Endodermal cell (in vitro differentiated cells): ENCODE data around the gene KIRREL3. TPM values are rescaled to one million over a fixed set of nuclear protein-coding genes. Genes with fewer than 3 reads are reported as not detected.

Source experiments
- DNase-seq: peaks from one replicate; pipeline ENCODE4 v3.0.0-alpha.2; 2017
- H3K27ac ChIP-seq: 2 replicates; pipeline ENCODE4 v1.5.1; 2013; ENCODE audit warnings: mild to moderate bottlenecking, low read depth, low read length, moderate library complexity
- H3K27me3 ChIP-seq: 2 replicates; pipeline ENCODE4 v1.6.1; 2013; ENCODE audit warnings: mild to moderate bottlenecking, low read length, moderate library complexity; ENCODE audit not compliant: insufficient read depth, control insufficient read depth, poor library complexity, severe bottlenecking
- H3K36me3 ChIP-seq: 2 replicates; pipeline ENCODE4 v1.7.0; 2013; ENCODE audit warnings: mild to moderate bottlenecking, low read length, moderate library complexity; ENCODE audit not compliant: control insufficient read depth, insufficient read depth
- H3K4me1 ChIP-seq: one replicate; pipeline ENCODE4 v1.7.0; 2013; ENCODE audit warnings: low read length; ENCODE audit not compliant: control insufficient read depth, insufficient read depth
- H3K4me3 ChIP-seq: 2 replicates; pipeline ENCODE4 v1.5.1; 2013; ENCODE audit warnings: mild to moderate bottlenecking, low read length, moderate library complexity
- H3K9ac ChIP-seq: 2 replicates; pipeline ENCODE4 v1.6.1; 2013; ENCODE audit warnings: mild to moderate bottlenecking, low read length, moderate library complexity; ENCODE audit not compliant: poor library complexity, severe bottlenecking; ENCODE audit errors: extremely low read depth
- H3K9me3 ChIP-seq: 2 replicates; pipeline ENCODE4 v1.6.1; 2013; ENCODE audit warnings: mild to moderate bottlenecking, low read length, moderate library complexity; ENCODE audit not compliant: control insufficient read depth
- H3K27ac Mint-ChIP-seq: 2 replicates; pipeline ENCODE4 v1.8.0; 2020; ENCODE audit warnings: mixed read lengths
- H3K27me3 Mint-ChIP-seq: 2 replicates; pipeline ENCODE4 v1.8.0; 2021; ENCODE audit warnings: mild to moderate bottlenecking, mixed read lengths; ENCODE audit not compliant: insufficient read depth
- H3K36me3 Mint-ChIP-seq: 2 replicates; pipeline ENCODE4 v1.8.0; 2020; ENCODE audit warnings: low read depth, mixed read lengths
- H3K4me1 Mint-ChIP-seq: 2 replicates; pipeline ENCODE4 v1.8.0; 2020; ENCODE audit warnings: mixed read lengths
- H3K4me3 Mint-ChIP-seq: 2 replicates; pipeline ENCODE4 v1.8.0; 2020; ENCODE audit warnings: mild to moderate bottlenecking, moderate library complexity, mixed read lengths
- H3K9me3 Mint-ChIP-seq: 2 replicates; pipeline ENCODE4 v1.8.0; 2020; ENCODE audit warnings: mild to moderate bottlenecking, mixed read lengths
- WGBS, 2 experiments: methylation state at CpG; one replicate each; pipeline versions ENCODE4 v1.1.5 to v1.1.7; 2013; ENCODE audit warnings: missing lambda C conversion rate in 2 of 2, mixed read lengths in 1 of 2; ENCODE audit not compliant: insufficient coverage in 1 of 2, insufficient read length in 1 of 2; 5-methylcytosine and 5-hydroxymethylcytosine counted together
- total RNA-seq, 2 donors: library from RNA; stranded (reverse); fragmentation: NEBNext Ultra II Directional in 1 of 2; extraction: Animal tissue kit (Norgen Biotek cat#: 25700) in 1 of 2; gene quantifications; 2 replicates in 1 of 2; 3 replicates in 1 of 2; pipeline ENCODE4 v1.2.1, GENCODE V29; 2021
- TF ChIP-seq, protein P1 (sequence below): fragments of 200-600 bp; sonication (generic); conservative IDR thresholded peaks from 2 replicates; pipeline ENCODE4 v1.5.0; 2021; ENCODE audit warnings: antibody characterized with exemption, mild to moderate bottlenecking

KIRREL3 gene
- total RNA-seq, 2 donors from 2014 or later = 1.1 to 1.4 TPM

DNA sequence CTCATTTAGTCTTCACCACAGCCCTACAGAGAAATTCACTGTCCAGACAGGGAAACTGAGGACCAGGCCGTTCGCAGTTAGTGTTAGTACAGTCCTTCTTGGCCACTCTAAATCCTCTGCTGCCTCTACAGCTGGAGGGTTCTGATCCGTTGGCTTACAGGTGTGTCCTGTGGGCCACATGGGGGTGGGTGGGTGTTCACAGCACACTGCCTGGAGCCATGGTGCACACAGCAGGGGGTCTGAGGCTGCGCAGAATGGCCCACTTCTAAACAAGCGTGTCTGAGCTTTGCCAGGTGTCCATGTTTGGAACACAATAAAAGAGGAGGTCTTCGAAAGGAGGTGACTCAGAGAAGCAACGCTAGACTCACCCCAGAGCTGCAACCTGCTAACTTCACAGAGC, 396.1 kb downstream of the KIRREL3 start:
- Mint-ChIP-seq H3K4me1 (peaks cover 43% of the 10 kb centered on the region), H3K27me3 (peaks cover 9% of the 10 kb centered on the region), H3K27ac (no peak overlapping the region), H3K9me3 (no peaks in the 10 kb centered on the region), H3K36me3 (no peaks in the 10 kb centered on the region), H3K4me3 (no peak overlapping the region)
- H3K9ac ChIP-seq = no peak overlapping the region
- TF ChIP-seq, protein P1, sequence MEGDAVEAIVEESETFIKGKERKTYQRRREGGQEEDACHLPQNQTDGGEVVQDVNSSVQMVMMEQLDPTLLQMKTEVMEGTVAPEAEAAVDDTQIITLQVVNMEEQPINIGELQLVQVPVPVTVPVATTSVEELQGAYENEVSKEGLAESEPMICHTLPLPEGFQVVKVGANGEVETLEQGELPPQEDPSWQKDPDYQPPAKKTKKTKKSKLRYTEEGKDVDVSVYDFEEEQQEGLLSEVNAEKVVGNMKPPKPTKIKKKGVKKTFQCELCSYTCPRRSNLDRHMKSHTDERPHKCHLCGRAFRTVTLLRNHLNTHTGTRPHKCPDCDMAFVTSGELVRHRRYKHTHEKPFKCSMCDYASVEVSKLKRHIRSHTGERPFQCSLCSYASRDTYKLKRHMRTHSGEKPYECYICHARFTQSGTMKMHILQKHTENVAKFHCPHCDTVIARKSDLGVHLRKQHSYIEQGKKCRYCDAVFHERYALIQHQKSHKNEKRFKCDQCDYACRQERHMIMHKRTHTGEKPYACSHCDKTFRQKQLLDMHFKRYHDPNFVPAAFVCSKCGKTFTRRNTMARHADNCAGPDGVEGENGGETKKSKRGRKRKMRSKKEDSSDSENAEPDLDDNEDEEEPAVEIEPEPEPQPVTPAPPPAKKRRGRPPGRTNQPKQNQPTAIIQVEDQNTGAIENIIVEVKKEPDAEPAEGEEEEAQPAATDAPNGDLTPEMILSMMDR = no peak
- H3K27me3 ChIP-seq = no peaks in the 10 kb centered on the region
- H3K27ac ChIP-seq = no peak overlapping the region
- whole genome bisulfite sequencing, 2 experiments = 93 to 94% methylated on average over 5 to 7 of the region's 7 CpGs
- peaks cover 14% of the 10 kb centered on the region for H3K4me1 ChIP-seq
- H3K4me3 ChIP-seq = no peak overlapping the region
- DNase-seq = no peak
- H3K36me3 ChIP-seq = no peaks in the 10 kb centered on the region
- no peaks in the 10 kb centered on the region for H3K9me3 ChIP-seq

DNA sequence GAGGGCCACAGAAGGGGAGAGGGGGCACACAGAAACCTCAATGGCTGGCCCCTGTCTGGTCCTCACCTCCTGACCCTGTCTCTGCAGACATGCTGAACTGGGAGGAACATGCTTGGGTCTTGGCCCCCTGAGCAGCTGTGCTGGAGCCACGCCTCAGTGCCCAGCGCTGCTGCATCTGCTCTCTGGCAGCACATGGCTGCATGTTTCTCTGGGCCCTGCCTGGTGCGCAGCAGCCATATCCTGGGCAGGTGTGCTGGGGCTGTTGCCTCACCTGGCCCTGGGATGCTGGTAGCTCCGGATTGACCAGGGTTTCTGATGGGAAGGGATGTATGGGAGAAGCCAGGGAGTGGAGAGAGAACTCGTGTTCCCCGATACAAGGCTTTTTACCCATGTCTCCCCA, 397.1 kb downstream of the KIRREL3 start:
- H3K9me3 ChIP-seq = no peaks in the 10 kb centered on the region
- peaks cover 8% of the 10 kb centered on the region for H3K27me3 Mint-ChIP-seq
- DNase-seq = no peak
- no peaks in the 10 kb centered on the region for H3K9me3 Mint-ChIP-seq
- no peaks in the 10 kb centered on the region for H3K36me3 ChIP-seq
- no peak overlapping the region for H3K4me3 Mint-ChIP-seq
- TF ChIP-seq, protein P1 = no peak
- 78 to 94% methylated on average over 2 to 6 of the region's 6 CpGs for WGBS, 2 experiments
- H3K27ac ChIP-seq = no peak overlapping the region
- no peak overlapping the region for H3K4me3 ChIP-seq
- H3K4me1 ChIP-seq = peaks cover 14% of the 10 kb centered on the region
- no peaks in the 10 kb centered on the region for H3K36me3 Mint-ChIP-seq
- H3K4me1 Mint-ChIP-seq = peaks cover 40% of the 10 kb centered on the region
- H3K27me3 ChIP-seq = no peaks in the 10 kb centered on the region
- H3K27ac Mint-ChIP-seq = no peak overlapping the region
- H3K9ac ChIP-seq = no peak overlapping the region

DNA sequence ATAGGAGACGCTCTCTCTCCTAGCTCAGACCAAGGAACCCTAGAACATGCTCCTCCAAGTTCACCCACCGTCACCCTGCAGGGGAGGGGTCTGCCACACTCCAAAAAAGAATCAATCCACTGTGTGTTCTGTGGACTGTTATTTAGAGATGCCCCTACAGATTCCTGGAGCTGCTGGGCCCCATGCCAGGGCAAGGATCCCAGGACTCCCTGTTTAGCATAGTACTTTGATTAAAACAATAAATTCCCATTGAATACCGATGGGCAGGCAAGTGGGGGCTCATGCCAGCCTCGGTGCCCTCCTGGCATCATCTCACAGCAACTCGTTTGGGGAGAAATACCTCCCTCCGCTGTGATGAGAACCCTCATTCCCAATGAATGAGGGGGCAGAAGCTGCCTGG, 397.6 kb downstream of the KIRREL3 start:
- H3K4me1 Mint-ChIP-seq = peaks cover 36% of the 10 kb centered on the region
- H3K36me3 Mint-ChIP-seq = no peaks in the 10 kb centered on the region
- no peak for DNase-seq
- H3K4me3 Mint-ChIP-seq = no peak overlapping the region
- H3K27ac Mint-ChIP-seq = no peak overlapping the region
- no peak overlapping the region for H3K27ac ChIP-seq
- TF ChIP-seq, protein P1 = no peak
- 93 to 98% methylated on average over 6 of the region's 6 CpGs for WGBS, 2 experiments
- no peaks in the 10 kb centered on the region for H3K36me3 ChIP-seq
- peaks cover 8% of the 10 kb centered on the region for H3K27me3 Mint-ChIP-seq
- no peaks in the 10 kb centered on the region for H3K9me3 ChIP-seq
- no peaks in the 10 kb centered on the region for H3K27me3 ChIP-seq
- H3K4me1 ChIP-seq = peaks cover 14% of the 10 kb centered on the region
- H3K9me3 Mint-ChIP-seq = no peaks in the 10 kb centered on the region
- no peak overlapping the region for H3K9ac ChIP-seq
- no peak overlapping the region for H3K4me3 ChIP-seq
